Trophoblast cell (in vitro differentiated cells and primary cell): ENCODE results near the gene SYT2.

ENCODE experiments used
- DNase-seq, 2 donors: peaks; one replicate each; pipeline ENCODE4 v3.0.0-alpha.2; 2016
- H2AFZ ChIP-seq: 2 replicates; pipeline ENCODE4 v1.6.1; 2013; ENCODE audit warnings: low read length, moderate library complexity, mild to moderate bottlenecking; ENCODE audit not compliant: insufficient read depth, poor library complexity
- H2AK5ac ChIP-seq: 2 replicates; pipeline ENCODE4 v1.6.1; 2013; ENCODE audit warnings: mild to moderate bottlenecking, low read length
- H2BK120ac ChIP-seq: 2 replicates; pipeline ENCODE4 v1.6.1; 2013; ENCODE audit warnings: low read length, mild to moderate bottlenecking, moderate library complexity; ENCODE audit not compliant: insufficient read depth, poor library complexity
- H2BK12ac ChIP-seq: 2 replicates; pipeline ENCODE4 v1.6.1; 2013; ENCODE audit warnings: mild to moderate bottlenecking, low read length, moderate library complexity
- H2BK5ac ChIP-seq: 2 replicates; pipeline ENCODE4 v1.6.1; 2013; ENCODE audit warnings: low read length, low read depth, moderate library complexity, mild to moderate bottlenecking; ENCODE audit not compliant: poor library complexity
- H3K14ac ChIP-seq: 2 replicates; pipeline ENCODE4 v1.6.1; 2013; ENCODE audit warnings: mild to moderate bottlenecking, low read length
- H3K18ac ChIP-seq: 2 replicates; pipeline ENCODE4 v1.6.1; 2013; ENCODE audit warnings: mild to moderate bottlenecking, low read length
- H3K23ac ChIP-seq: 2 replicates; pipeline ENCODE4 v1.6.1; 2013; ENCODE audit warnings: low read length
- H3K27ac ChIP-seq: 2 replicates; pipeline ENCODE4 v1.5.1; 2013; ENCODE audit warnings: low read depth, mild to moderate bottlenecking, inconsistent platforms, low read length, moderate library complexity
- H3K27me3 ChIP-seq: 2 replicates; pipeline ENCODE4 v1.6.1; 2013; ENCODE audit warnings: inconsistent platforms, mild to moderate bottlenecking, low read length, moderate library complexity; ENCODE audit not compliant: insufficient read depth
- H3K36me3 ChIP-seq, 2 experiments: 1 replicate in 1 of 2; 2 replicates in 1 of 2; pipeline ENCODE4 v1.6.1; 2013; ENCODE audit warnings: low read length in 2 of 2, mild to moderate bottlenecking in 2 of 2, moderate library complexity in 1 of 2; ENCODE audit not compliant: insufficient read depth in 2 of 2, control insufficient read depth in 1 of 2
- H3K4ac ChIP-seq: 2 replicates; pipeline ENCODE4 v1.6.1; 2013; ENCODE audit warnings: low read depth, mild to moderate bottlenecking, low read length, moderate library complexity
- H3K4me1 ChIP-seq, 2 experiments: 1 replicate in 1 of 2; 2 replicates in 1 of 2; pipeline ENCODE4 v1.6.1; 2013; ENCODE audit warnings: low read length in 2 of 2, mild to moderate bottlenecking in 2 of 2, moderate library complexity in 1 of 2; ENCODE audit not compliant: insufficient read depth in 2 of 2, control insufficient read depth in 1 of 2
- H3K4me2 ChIP-seq: 2 replicates; pipeline ENCODE4 v1.6.1; 2013; ENCODE audit warnings: inconsistent platforms, mild to moderate bottlenecking, low read length, moderate library complexity
- H3K4me3 ChIP-seq: 2 replicates; pipeline ENCODE4 v1.5.1; 2013; ENCODE audit warnings: mild to moderate bottlenecking, low read depth, low read length, inconsistent platforms
- H3K79me1 ChIP-seq: one replicate; pipeline ENCODE4 v1.6.1; 2013; ENCODE audit warnings: low read length
- H3K79me2 ChIP-seq: 2 replicates; pipeline ENCODE4 v1.6.1; 2013; ENCODE audit warnings: low read length, mild to moderate bottlenecking; ENCODE audit not compliant: control insufficient read depth, insufficient read depth, poor library complexity
- H3K9ac ChIP-seq: 2 replicates; pipeline ENCODE4 v1.6.1; 2013; ENCODE audit warnings: mild to moderate bottlenecking, low read length
- H3K9me3 ChIP-seq: 2 replicates; pipeline ENCODE4 v1.6.1; 2013; ENCODE audit warnings: low read depth, mild to moderate bottlenecking, control low read depth, inconsistent platforms, low read length; ENCODE audit not compliant: insufficient read depth
- H4K12ac ChIP-seq: 2 replicates; pipeline ENCODE4 v1.6.1; 2013; ENCODE audit warnings: low read depth, mild to moderate bottlenecking, low read length, moderate library complexity
- H4K8ac ChIP-seq: 2 replicates; pipeline ENCODE4 v1.6.1; 2013; ENCODE audit warnings: low read depth, mild to moderate bottlenecking, low read length, moderate library complexity
- H4K91ac ChIP-seq: one replicate; pipeline ENCODE4 v1.6.1; 2013; ENCODE audit warnings: low read depth, mild to moderate bottlenecking, low read length, moderate library complexity
- WGBS: extraction: QIAGEN DNeasy Blood & Tissue Kit; methylation state at CpG from one replicate; pipeline ENCODE4 v1.1.7; 2013; ENCODE audit warnings: missing lambda C conversion rate; ENCODE audit not compliant: insufficient read length, insufficient coverage; ENCODE audit errors: extremely low coverage; 5-methylcytosine and 5-hydroxymethylcytosine counted together

SYT2 gene

GRCh38 chr1:202681736-202682420, 28.4 kb downstream of the SYT2 start:
- H3K4ac ChIP-seq, result no peak overlapping the region
- no peak overlapping the region for H2BK12ac ChIP-seq
- H2BK5ac ChIP-seq, result no peak overlapping the region
- no peak overlapping the region for H3K14ac ChIP-seq
- H3K27me3 ChIP-seq, result no peaks in the 10 kb centered on the region
- WGBS, result no CpG with 5 or more reads among the region's 11 CpGs
- H3K36me3 ChIP-seq, result no peaks in the 10 kb centered on the region
- no peak overlapping the region for H2BK120ac ChIP-seq
- no peaks in the 10 kb centered on the region for H3K79me2 ChIP-seq
- peak overlapping the region; percentile 29 for H3K9ac ChIP-seq
- no peak overlapping the region for H4K12ac ChIP-seq
- no peaks in the 10 kb centered on the region for H3K9me3 ChIP-seq
- DNase-seq, result no peak
- H4K8ac ChIP-seq, result no peak overlapping the region
- H2AK5ac ChIP-seq, result no peak overlapping the region
- no peak overlapping the region for H3K18ac ChIP-seq
- no peak overlapping the region for H4K91ac ChIP-seq
- H3K4me2 ChIP-seq, result no peak overlapping the region
- no peak overlapping the region for H3K23ac ChIP-seq
- peaks cover 2% of the 10 kb centered on the region in 2 experiments for H3K4me1 ChIP-seq
- H3K79me1 ChIP-seq, result no peaks in the 10 kb centered on the region
- H2AFZ ChIP-seq, result no peak overlapping the region
- no peak overlapping the region for H3K4me3 ChIP-seq
- no peak overlapping the region for H3K27ac ChIP-seq

- Histone ChIP-seq H4K12ac (no peak overlapping the region), H3K36me3 (no peaks in the 10 kb centered on the region), H3K9me3 (peaks cover 1% of the 10 kb centered on the region), H4K8ac (no peak overlapping the region), H4K91ac (no peak overlapping the region), H3K14ac (no peak overlapping the region), H2BK12ac (no peak overlapping the region), H3K4ac (no peak overlapping the region), H3K23ac (no peak overlapping the region), H3K27ac (no peak overlapping the region), H2AK5ac (no peak overlapping the region), H2BK120ac (no peak overlapping the region), H2AFZ (no peak overlapping the region), H3K79me1 (no peaks in the 10 kb centered on the region), H3K4me3 (no peak overlapping the region), H3K27me3 (no peaks in the 10 kb centered on the region), H3K9ac (no peak overlapping the region), H3K4me2 (no peak overlapping the region), H3K4me1 (peaks cover 2% of the 10 kb centered on the region in 2 experiments), H2BK5ac (no peak overlapping the region), H3K79me2 (no peaks in the 10 kb centered on the region), H3K18ac (no peak overlapping the region)
- WGBS, result no CpG with 5 or more reads among the region's 2 CpGs
- peak in 1 of 2 donors; percentile 25 for DNase-seq
Observed at GRCh38 chr1:202680586-202681352, 29.5 kb downstream of the SYT2 start.

- Histone ChIP-seq H3K23ac (no peak overlapping the region), H2AK5ac (no peak overlapping the region), H4K91ac (no peak overlapping the region), H3K4me1 (no peaks in the 10 kb centered on the region), H3K4me2 (no peak overlapping the region), H3K79me1 (no peaks in the 10 kb centered on the region), H3K27ac (no peak overlapping the region), H3K14ac (no peak overlapping the region), H3K4ac (no peak overlapping the region), H2AFZ (no peak overlapping the region), H3K18ac (no peak overlapping the region), H2BK5ac (no peak overlapping the region), H3K27me3 (no peaks in the 10 kb centered on the region), H4K12ac (no peak overlapping the region), H2BK12ac (no peak overlapping the region), H3K79me2 (no peaks in the 10 kb centered on the region), H3K36me3 (no peaks in the 10 kb centered on the region), H2BK120ac (no peak overlapping the region), H3K9ac (no peak overlapping the region), H4K8ac (no peak overlapping the region), H3K4me3 (no peak overlapping the region), H3K9me3 (peaks cover 1% of the 10 kb centered on the region)
- no CpG with 5 or more reads among the region's 4 CpGs for WGBS
- no peak for DNase-seq
Observed at GRCh38 chr1:202679406-202680177, 30.7 kb downstream of the SYT2 start.

- Histone ChIP-seq H2AFZ (no peak overlapping the region), H3K27me3 (no peaks in the 10 kb centered on the region), H3K4me1 (no peaks in the 10 kb centered on the region), H3K79me2 (no peaks in the 10 kb centered on the region), H2BK5ac (no peak overlapping the region), H3K23ac (no peak overlapping the region), H4K12ac (no peak overlapping the region), H3K14ac (no peak overlapping the region), H4K8ac (no peak overlapping the region), H2BK120ac (no peak overlapping the region), H3K4me3 (no peak overlapping the region), H3K27ac (no peak overlapping the region), H3K9ac (no peak overlapping the region), H2BK12ac (no peak overlapping the region), H3K36me3 (no peaks in the 10 kb centered on the region), H3K79me1 (no peaks in the 10 kb centered on the region), H3K4ac (no peak overlapping the region), H4K91ac (no peak overlapping the region), H3K9me3 (peaks cover 1% of the 10 kb centered on the region), H3K18ac (no peak overlapping the region), H3K4me2 (no peak overlapping the region), H2AK5ac (no peak overlapping the region)
- no peak for DNase-seq
- no CpG with 5 or more reads among the region's 2 CpGs for WGBS
Observed at GRCh38 chr1:202677433-202677832, 32.8 kb downstream of the SYT2 start.
